IMR-90 (cell line): ENCODE measurements around the gene BACE1.
A peak's percentile ranks its signal among the peaks of the same experiment; 100 is the strongest.

Experiments used
- MAFK ChIP-seq: IDR thresholded peaks from 2 replicates; pipeline ENCODE4 v1.6.1; 2012; ENCODE audit warnings: low read depth, low read length, improper control_type of control experiment
- POLR2A ChIP-seq: IDR thresholded peaks from 2 replicates; pipeline ENCODE4 v1.6.1; 2012; ENCODE audit warnings: mild to moderate bottlenecking, low read depth, low read length
- TF ChIP-seq, protein P1 (sequence below): conservative IDR thresholded peaks from 2 replicates; pipeline ENCODE4 v1.5.1; 2012; ENCODE audit warnings: mild to moderate bottlenecking, low read depth, low read length, improper control_type of control experiment
- TF ChIP-seq, protein P2 (sequence below): fragments of 150-350 bp; IDR thresholded peaks from 2 replicates; pipeline ENCODE4 v1.6.1; 2017; ENCODE audit warnings: mild to moderate bottlenecking, antibody characterized with exemption, low read length, low read depth

DNA sequence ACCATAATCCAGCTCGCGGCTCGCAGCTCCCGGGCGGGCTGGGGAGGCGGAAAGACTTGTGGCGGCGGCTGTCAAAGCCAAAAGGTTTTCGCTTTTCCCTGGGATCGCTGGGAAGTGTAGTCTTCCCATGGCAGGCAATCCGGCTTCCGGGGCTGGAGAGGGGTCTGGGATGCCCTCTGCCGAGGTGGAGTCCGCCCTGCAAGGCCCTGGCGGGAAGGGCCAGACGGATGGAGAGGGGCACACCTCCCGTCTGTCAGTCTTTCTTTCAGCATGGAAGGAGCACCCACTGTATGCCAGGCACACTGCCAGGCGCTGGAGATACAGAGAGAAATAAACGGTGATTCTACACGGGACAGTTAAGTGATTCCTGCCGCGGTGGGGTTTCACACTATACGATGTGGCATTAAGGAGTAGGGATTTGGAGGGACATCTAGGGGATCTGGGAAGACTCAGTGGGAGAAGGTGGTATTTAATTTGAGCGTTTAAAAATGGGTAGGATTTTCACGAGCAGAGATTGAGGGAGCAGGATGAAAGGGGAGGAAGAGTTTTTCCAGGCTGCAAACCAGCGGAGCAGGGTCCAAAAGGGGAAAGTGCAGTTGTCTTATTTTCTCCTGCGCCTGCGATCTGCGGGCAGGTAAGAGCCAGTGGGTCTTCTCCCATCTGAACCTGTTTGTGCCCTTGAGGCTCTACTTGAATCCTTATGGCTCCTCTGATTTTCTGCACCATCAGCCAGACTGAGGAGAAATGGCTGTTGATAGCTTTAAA is at the start of gene BACE1:
- TF ChIP-seq POLR2A = no peak
- TF ChIP-seq, protein P1, sequence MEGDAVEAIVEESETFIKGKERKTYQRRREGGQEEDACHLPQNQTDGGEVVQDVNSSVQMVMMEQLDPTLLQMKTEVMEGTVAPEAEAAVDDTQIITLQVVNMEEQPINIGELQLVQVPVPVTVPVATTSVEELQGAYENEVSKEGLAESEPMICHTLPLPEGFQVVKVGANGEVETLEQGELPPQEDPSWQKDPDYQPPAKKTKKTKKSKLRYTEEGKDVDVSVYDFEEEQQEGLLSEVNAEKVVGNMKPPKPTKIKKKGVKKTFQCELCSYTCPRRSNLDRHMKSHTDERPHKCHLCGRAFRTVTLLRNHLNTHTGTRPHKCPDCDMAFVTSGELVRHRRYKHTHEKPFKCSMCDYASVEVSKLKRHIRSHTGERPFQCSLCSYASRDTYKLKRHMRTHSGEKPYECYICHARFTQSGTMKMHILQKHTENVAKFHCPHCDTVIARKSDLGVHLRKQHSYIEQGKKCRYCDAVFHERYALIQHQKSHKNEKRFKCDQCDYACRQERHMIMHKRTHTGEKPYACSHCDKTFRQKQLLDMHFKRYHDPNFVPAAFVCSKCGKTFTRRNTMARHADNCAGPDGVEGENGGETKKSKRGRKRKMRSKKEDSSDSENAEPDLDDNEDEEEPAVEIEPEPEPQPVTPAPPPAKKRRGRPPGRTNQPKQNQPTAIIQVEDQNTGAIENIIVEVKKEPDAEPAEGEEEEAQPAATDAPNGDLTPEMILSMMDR = peak; percentile 58
- TF ChIP-seq, protein P2, sequence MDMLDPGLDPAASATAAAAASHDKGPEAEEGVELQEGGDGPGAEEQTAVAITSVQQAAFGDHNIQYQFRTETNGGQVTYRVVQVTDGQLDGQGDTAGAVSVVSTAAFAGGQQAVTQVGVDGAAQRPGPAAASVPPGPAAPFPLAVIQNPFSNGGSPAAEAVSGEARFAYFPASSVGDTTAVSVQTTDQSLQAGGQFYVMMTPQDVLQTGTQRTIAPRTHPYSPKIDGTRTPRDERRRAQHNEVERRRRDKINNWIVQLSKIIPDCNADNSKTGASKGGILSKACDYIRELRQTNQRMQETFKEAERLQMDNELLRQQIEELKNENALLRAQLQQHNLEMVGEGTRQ = no peak
- TF ChIP-seq MAFK = no peak
